HepG2 (cell line): ENCODE measurements around the gene SPSB2. TPM values are rescaled to one million over a fixed set of nuclear protein-coding genes. Genes with fewer than 3 reads are reported as not detected.

Experiments
- ATAD3A ChIP-seq: sonication (generic); formaldehyde crosslinking; IDR thresholded peaks from 2 replicates; pipeline ENCODE4 v1.4.0; 2020; ENCODE audit warnings: missing genetic modification reagents
- CAMTA2 ChIP-seq: sonication (generic); formaldehyde crosslinking; IDR thresholded peaks from 2 replicates; pipeline ENCODE4 v1.4.0; 2020; ENCODE audit warnings: mild to moderate bottlenecking, missing genetic modification reagents, borderline replicate concordance
- CREM ChIP-seq, 2 experiments: sonication (generic) in 1 of 2; formaldehyde crosslinking in 1 of 2; IDR thresholded peaks; 2 replicates each; pipeline versions ENCODE4 v1.4.0 to v1.6.1; 2016 to 2020; ENCODE audit warnings: antibody characterized with exemption in 1 of 2, mild to moderate bottlenecking in 1 of 2, missing genetic modification reagents in 1 of 2
- EHMT2 ChIP-seq: fragments of 200-600 bp; sonication (generic); IDR thresholded peaks from 2 replicates; pipeline ENCODE4 v1.7.0; 2017; ENCODE audit warnings: antibody characterized with exemption, low read depth, low read length, borderline replicate concordance
- ETV5 ChIP-seq: IDR thresholded peaks from 2 replicates; pipeline ENCODE4 v1.6.1; 2018; ENCODE audit warnings: missing biosample characterization, missing genetic modification reagents, inconsistent platforms, borderline replicate concordance
- GTF2F1 ChIP-seq: fragments of 150-350 bp; IDR thresholded peaks from 2 replicates; pipeline ENCODE4 v1.6.1; 2014; ENCODE audit warnings: low read length
- JUND ChIP-seq: sonication (generic); formaldehyde crosslinking; IDR thresholded peaks from 2 replicates; pipeline ENCODE4 v1.8.0; 2022; ENCODE audit warnings: mild to moderate bottlenecking, missing genetic modification reagents
- KMT2B ChIP-seq: IDR thresholded peaks from 2 replicates; pipeline ENCODE4 v1.6.1; 2016; ENCODE audit warnings: missing genetic modification reagents, missing compliant biosample characterization
- MEIS2 ChIP-seq: sonication (generic); formaldehyde crosslinking; IDR thresholded peaks from 2 replicates; pipeline ENCODE4 v1.9.0; 2021; ENCODE audit warnings: mild to moderate bottlenecking, missing genetic modification reagents
- NPAS2 ChIP-seq: sonication (generic); formaldehyde crosslinking; IDR thresholded peaks from 2 replicates; pipeline ENCODE4 v1.8.0; 2022; ENCODE audit warnings: mild to moderate bottlenecking, missing genetic modification reagents, borderline replicate concordance
- SATB2 ChIP-seq: sonication (generic); formaldehyde crosslinking; IDR thresholded peaks from 2 replicates; pipeline ENCODE4 v1.5.0; 2020; ENCODE audit warnings: missing genetic modification reagents
- SMARCE1 ChIP-seq: fragments of 450-650 bp; IDR thresholded peaks from 2 replicates; pipeline ENCODE4 v1.6.1; 2017; ENCODE audit warnings: borderline replicate concordance
- SRY ChIP-seq: sonication (generic); formaldehyde crosslinking; IDR thresholded peaks from 2 replicates; pipeline ENCODE4 v1.8.0; 2022; ENCODE audit warnings: mild to moderate bottlenecking, missing genetic modification reagents
- WIZ ChIP-seq: sonication (generic); formaldehyde crosslinking; IDR thresholded peaks from 2 replicates; pipeline ENCODE4 v1.5.1; 2020; ENCODE audit warnings: mild to moderate bottlenecking, missing genetic modification reagents
- YEATS2 ChIP-seq: sonication (generic); formaldehyde crosslinking; IDR thresholded peaks from 2 replicates; pipeline ENCODE4 v1.4.0; 2020; ENCODE audit warnings: missing genetic modification reagents, borderline replicate concordance
- ZNF143 ChIP-seq: sonication (generic); formaldehyde crosslinking; IDR thresholded peaks from 2 replicates; pipeline ENCODE4 v1.4.0; 2020; ENCODE audit warnings: missing genetic modification reagents
- ZNF326 ChIP-seq: sonication (generic); formaldehyde crosslinking; IDR thresholded peaks from 2 replicates; pipeline ENCODE4 v1.4.0; 2020; ENCODE audit warnings: missing genetic modification reagents, borderline replicate concordance
- ZNF329 ChIP-seq: sonication (generic); formaldehyde crosslinking; IDR thresholded peaks from 2 replicates; pipeline ENCODE4 v1.9.0; 2021; ENCODE audit warnings: low read depth, mild to moderate bottlenecking, missing genetic modification reagents
- ZNF44 ChIP-seq: sonication (generic); formaldehyde crosslinking; IDR thresholded peaks from 2 replicates; pipeline ENCODE4 v1.5.1; 2020; ENCODE audit warnings: mild to moderate bottlenecking, missing genetic modification reagents
- ZNF468 ChIP-seq: sonication (generic); formaldehyde crosslinking; IDR thresholded peaks from 2 replicates; pipeline ENCODE4 v1.8.0; 2022; ENCODE audit warnings: mild to moderate bottlenecking, moderate library complexity, missing genetic modification reagents
- ZNF660 ChIP-seq: sonication (generic); formaldehyde crosslinking; IDR thresholded peaks from 2 replicates; pipeline ENCODE4 v1.5.1; 2020; ENCODE audit warnings: mild to moderate bottlenecking, low read depth, missing genetic modification reagents, borderline replicate concordance
- ZNF709 ChIP-seq: sonication (generic); formaldehyde crosslinking; IDR thresholded peaks from 2 replicates; pipeline ENCODE4 v1.5.0; 2020; ENCODE audit warnings: mild to moderate bottlenecking, missing genetic modification reagents
- ZNF720 ChIP-seq: sonication (generic); formaldehyde crosslinking; IDR thresholded peaks from 2 replicates; pipeline ENCODE4 v1.4.0; 2020; ENCODE audit warnings: missing genetic modification reagents
- ZNF761 ChIP-seq: sonication (generic); formaldehyde crosslinking; conservative IDR thresholded peaks from 2 replicates; pipeline ENCODE4 v1.4.0; 2020; ENCODE audit warnings: mild to moderate bottlenecking, missing genetic modification reagents
- ZNF776 ChIP-seq: sonication (generic); formaldehyde crosslinking; IDR thresholded peaks from 2 replicates; pipeline ENCODE4 v1.4.0; 2020; ENCODE audit warnings: mild to moderate bottlenecking, missing genetic modification reagents
- ZSCAN29 ChIP-seq: sonication (generic); formaldehyde crosslinking; conservative IDR thresholded peaks from 2 replicates; pipeline ENCODE4 v1.4.0; 2020; ENCODE audit warnings: mild to moderate bottlenecking, missing genetic modification reagents
- ZSCAN30 ChIP-seq: sonication (generic); formaldehyde crosslinking; IDR thresholded peaks from 2 replicates; pipeline ENCODE4 v1.5.0; 2020; ENCODE audit warnings: mild to moderate bottlenecking, missing genetic modification reagents
- polyA plus RNA-seq, 8 experiments: library from polyadenylated mRNA; depleted of rRNA in 3 of 8; stranded (reverse) in 7 of 8; unstranded in 1 of 8; fragments of >200 nt; fragmentation: Illumina TruSeq in 4 of 8; extraction: Trizol in 4 of 8; gene quantifications; 2 replicates each; pipeline versions ENCODE4 v1.2.1 to v1.2.3, GENCODE V29; 2011 to 2016; ENCODE audit warnings: low read depth in 4 of 8, missing spikeins in 1 of 8, mixed read lengths in 1 of 8; ENCODE audit not compliant: insufficient read depth in 1 of 8
- total RNA-seq, 5 experiments: library from RNA; depleted of rRNA; stranded (reverse); fragments of >200 nt; fragmentation: Illumina TruSeq; extraction: Trizol; gene quantifications; 2 replicates each; pipeline ENCODE4 v1.2.3, GENCODE V29; 2016; ENCODE audit warnings: low read depth in 1 of 5
- TF ChIP-seq, protein P1 (sequence below): sonication (generic); formaldehyde crosslinking; IDR thresholded peaks from 2 replicates; pipeline ENCODE4 v1.8.0; 2022; ENCODE audit warnings: missing genetic modification reagents, mild to moderate bottlenecking, inconsistent platforms, borderline replicate concordance
- TF ChIP-seq, protein P2 (sequence below): sonication (generic); formaldehyde crosslinking; IDR thresholded peaks from 2 replicates; pipeline ENCODE4 v1.9.0; 2021; ENCODE audit warnings: missing genetic modification reagents, mild to moderate bottlenecking, borderline replicate concordance
- TF ChIP-seq, protein P3 (sequence below): sonication (generic); formaldehyde crosslinking; IDR thresholded peaks from 2 replicates; pipeline ENCODE4 v1.5.0; 2020; ENCODE audit warnings: missing genetic modification reagents, mild to moderate bottlenecking, borderline replicate concordance

SPSB2 gene
- total and polyA plus RNA-seq, 2 of the 13 experiments (the other 11 are each of a cell fraction or from before 2014, with no cell fraction given), result 2.0 to 6.2 TPM

DNA sequence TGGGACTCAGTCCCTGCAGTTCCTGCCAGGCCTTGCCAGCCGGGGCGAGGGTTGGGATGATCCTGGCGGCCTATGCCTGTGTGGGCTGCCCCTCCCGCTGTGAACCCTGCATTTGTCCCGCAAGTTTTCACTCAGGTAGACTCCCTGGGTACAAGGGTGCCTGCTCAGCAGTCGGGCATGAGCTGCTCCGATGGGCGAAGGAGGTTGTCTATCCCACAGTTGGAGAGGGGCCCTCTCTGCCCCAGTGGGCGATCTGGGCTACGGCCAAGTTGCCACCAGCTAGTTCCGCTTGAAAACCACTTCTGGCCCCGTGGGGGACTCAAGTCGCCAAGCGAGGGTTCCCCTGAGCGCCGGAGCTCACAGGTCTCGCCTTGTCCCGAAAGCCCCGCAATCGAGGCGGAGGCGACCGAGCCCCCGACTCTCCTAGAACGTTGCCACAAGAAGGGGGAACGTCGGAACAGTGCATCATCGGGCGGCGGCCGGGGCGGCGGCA lies 6.1 kb downstream of the SPSB2 start (continued):
- TF ChIP-seq, protein P1, sequence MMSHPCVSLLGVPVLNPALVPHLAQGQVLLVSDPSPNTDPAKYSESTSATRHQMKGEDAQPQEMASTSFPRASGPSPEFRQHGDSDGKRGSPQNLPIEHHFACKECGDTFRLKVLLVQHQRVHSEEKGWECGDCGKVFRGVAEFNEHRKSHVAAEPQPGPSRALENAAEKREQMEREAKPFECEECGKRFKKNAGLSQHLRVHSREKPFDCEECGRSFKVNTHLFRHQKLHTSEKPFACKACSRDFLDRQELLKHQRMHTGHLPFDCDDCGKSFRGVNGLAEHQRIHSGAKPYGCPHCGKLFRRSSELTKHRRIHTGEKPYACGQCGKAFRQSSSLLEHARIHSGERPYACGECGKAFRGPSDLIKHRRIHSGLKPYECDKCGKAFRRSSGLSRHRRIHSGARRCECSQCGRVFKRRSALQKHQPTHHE (CRISPR knock-in tag), result 0 out of 2 replicates have a peak, but pooled peaks have one; percentile 38
- TF ChIP-seq ZNF761 (CRISPR knock-in tag), result no peak
- no peak for TF ChIP-seq ZNF468 (CRISPR knock-in tag)
- TF ChIP-seq MEIS2 (CRISPR knock-in tag), result no peak
- TF ChIP-seq NPAS2, result no peak
- TF ChIP-seq, protein P2, sequence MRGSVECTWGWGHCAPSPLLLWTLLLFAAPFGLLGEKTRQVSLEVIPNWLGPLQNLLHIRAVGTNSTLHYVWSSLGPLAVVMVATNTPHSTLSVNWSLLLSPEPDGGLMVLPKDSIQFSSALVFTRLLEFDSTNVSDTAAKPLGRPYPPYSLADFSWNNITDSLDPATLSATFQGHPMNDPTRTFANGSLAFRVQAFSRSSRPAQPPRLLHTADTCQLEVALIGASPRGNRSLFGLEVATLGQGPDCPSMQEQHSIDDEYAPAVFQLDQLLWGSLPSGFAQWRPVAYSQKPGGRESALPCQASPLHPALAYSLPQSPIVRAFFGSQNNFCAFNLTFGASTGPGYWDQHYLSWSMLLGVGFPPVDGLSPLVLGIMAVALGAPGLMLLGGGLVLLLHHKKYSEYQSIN (CRISPR knock-in tag), result no peak
- no peak for TF ChIP-seq CREM (IDR thresholded peaks at IDR 0.05)
- TF ChIP-seq CREM (CRISPR knock-in tag; IDR thresholded peaks at IDR 0.05), result no peak
- no peak for TF ChIP-seq ZNF329 (CRISPR knock-in tag)
- TF ChIP-seq YEATS2 (CRISPR knock-in tag), result peak; percentile 56; the same call in 1 of the 2 replicates
- no peak for TF ChIP-seq SATB2 (CRISPR knock-in tag)
- TF ChIP-seq ZNF660 (CRISPR knock-in tag), result no peak
- TF ChIP-seq SMARCE1, result no peak
- TF ChIP-seq ZNF44 (CRISPR knock-in tag), result no peak; the same call in 1 of the 2 replicates
- no peak for TF ChIP-seq ZSCAN30
- 0 out of 2 replicates have a peak, but pooled peaks have one; percentile 13 for TF ChIP-seq SRY
- TF ChIP-seq WIZ, result 0 out of 2 replicates have a peak, but pooled peaks have one; percentile 13
- no peak for TF ChIP-seq ZNF720
- TF ChIP-seq CAMTA2 (CRISPR knock-in tag), result no peak
- TF ChIP-seq, protein P3, sequence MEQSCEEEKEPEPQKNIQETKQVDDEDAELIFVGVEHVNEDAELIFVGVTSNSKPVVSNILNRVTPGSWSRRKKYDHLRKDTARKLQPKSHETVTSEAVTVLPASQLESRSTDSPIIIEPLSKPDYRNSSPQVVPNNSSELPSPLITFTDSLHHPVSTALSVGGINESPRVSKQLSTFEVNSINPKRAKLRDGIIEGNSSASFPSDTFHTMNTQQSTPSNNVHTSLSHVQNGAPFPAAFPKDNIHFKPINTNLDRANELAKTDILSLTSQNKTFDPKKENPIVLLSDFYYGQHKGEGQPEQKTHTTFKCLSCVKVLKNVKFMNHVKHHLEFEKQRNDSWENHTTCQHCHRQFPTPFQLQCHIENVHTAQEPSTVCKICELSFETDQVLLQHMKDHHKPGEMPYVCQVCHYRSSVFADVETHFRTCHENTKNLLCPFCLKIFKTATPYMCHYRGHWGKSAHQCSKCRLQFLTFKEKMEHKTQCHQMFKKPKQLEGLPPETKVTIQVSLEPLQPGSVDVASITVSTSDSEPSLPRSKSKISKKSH, result no peak
- TF ChIP-seq ETV5, result no peak
- TF ChIP-seq ATAD3A, result no peak
- TF ChIP-seq ZNF326 (CRISPR knock-in tag), result no peak
- no peak for TF ChIP-seq JUND (CRISPR knock-in tag)
- no peak for TF ChIP-seq EHMT2
- no peak for TF ChIP-seq GTF2F1
- TF ChIP-seq ZNF143 (CRISPR knock-in tag), result no peak
- no peak for TF ChIP-seq ZNF776 (CRISPR knock-in tag)
- TF ChIP-seq ZNF709 (CRISPR knock-in tag), result peak; percentile 4; the same call in 1 of the 2 replicates
- no peak for TF ChIP-seq ZSCAN29 (CRISPR knock-in tag)
- TF ChIP-seq KMT2B, result no peak
